Hematopoietic multipotent progenitor cell treated with erythropoietin and hydrocortisone succinate and interleukin-3 and kit ligand, for 17 days (in vitro differentiated cells): ENCODE results near the gene RPGRIP1L.

Source experiments
- DNase-seq: peaks from one replicate; pipeline ENCODE4 v3.0.0-alpha.2; 2015; ENCODE audit warnings: low spot score

RPGRIP1L gene

DNA sequence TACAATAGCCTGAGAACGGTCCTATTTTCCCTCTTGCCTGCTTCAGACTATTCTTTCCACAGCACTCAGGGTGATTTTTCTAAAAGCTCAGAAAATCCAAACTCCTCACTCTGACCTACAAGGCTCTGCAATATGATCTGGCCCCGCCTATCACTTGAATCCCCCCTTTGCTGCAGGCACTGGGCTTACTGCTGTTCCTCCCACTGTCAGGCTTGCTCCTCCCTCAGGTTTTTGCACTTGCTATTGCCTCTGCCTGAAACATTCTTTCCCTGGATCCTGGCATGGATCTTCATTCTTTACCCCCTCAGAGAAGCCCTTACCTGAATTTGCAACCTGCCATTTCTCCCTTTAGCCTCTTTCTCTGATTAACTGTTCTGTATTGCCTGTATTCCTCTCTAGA is 52.3 kb downstream of the RPGRIP1L start:
- DNase-seq, result no peak

DNA sequence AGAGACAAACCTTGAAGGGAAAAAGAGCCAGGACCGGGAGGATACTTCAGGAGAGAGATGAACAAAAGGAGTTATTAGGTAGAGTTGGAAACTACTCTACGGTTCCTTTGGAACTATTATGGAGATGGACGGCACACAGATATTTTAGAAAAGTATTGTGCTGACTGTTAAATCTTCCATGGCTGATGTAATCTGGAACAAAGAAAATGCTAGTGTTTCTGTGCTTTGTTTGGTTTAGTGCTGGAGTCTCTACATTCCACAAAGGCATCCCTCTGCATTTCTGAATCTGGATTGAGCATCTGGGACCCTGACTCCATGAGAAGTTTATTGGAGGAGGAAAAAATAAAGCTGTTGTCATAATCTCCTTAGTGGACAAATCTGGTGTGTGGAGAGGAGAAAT is 57.2 kb downstream of the RPGRIP1L start:
- no peak for DNase-seq

GRCh38 chr16:53643474-53643873 is 60.2 kb downstream of the RPGRIP1L start:
- DNase-seq, result no peak

DNA sequence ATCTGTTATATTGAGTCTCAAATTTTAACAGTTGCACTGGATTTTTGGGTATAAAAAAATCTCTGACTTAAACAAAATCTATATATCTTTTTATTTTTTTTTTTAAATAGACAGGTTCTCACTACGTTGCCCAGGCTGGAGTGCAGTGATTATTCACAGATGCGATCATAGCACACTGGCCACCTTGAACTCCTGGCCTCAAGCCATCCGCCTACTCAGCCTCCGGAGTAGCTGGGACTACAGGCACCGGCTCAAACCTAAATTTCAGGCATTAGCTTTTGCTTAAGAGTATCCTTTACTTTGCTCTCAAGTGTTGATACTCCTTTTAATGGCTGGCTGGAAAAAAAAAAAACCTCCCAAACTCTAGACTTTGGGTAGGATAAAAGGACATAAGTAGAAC is 61.6 kb downstream of the RPGRIP1L start:
- no peak for DNase-seq

GRCh38 chr16:53636978-53637377 is 66.7 kb downstream of the RPGRIP1L start:
- no peak for DNase-seq

DNA sequence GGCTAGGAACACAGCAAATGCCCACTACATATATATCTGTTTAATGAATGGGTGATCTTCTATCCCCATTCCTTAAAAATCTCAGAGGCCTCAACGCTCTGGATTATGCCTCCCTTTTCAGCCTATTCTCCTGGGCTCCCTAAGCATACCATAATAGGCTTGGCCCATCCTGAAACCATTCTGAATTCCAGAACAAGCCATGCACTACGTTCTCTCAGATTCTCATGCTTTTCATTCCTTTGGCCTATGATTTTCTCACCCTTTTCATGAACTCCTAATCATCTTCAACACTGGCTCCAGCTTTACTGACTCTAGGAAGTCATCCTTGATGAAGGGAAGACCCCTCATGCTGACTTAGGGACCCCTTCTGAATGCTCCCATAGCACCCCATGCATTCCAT is 71.1 kb downstream of the RPGRIP1L start:
- DNase-seq, result no peak

DNA sequence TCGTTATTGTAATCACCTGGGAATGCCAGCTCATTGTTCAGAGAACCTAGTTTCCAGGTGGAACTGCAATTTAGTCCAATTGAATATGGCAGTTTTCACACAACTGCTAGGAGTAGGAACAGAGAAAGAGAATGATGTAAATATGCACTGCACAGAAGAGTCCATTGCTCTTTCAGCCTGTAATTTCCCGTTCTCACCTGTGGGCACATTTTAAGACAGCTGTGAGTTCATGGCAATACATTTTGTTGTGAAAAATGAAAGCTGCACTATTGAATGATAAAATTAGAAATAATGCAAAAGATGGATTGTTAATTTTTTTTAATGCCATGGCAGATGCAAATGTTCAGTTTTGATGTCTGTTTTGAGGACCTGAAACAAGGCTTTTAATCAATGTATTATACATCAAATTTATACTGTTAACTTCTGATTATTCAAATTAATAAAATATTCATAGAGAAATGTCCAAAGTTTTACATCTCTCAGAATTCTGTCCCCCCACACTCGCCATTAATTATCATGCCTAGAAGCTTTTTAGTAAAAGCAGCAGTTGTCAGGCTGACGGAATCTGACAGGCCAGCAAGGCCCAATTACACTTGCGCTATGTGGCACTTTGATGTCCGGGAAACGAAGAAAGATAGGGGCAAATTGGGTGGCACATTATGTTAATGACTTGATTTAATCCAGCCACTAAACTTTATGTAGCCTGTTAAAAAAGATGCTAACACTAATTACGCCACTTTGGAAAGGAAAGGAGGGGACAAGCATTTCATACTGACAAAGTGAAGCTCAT is 72.2 kb downstream of the RPGRIP1L start:
- no peak for DNase-seq

DNA sequence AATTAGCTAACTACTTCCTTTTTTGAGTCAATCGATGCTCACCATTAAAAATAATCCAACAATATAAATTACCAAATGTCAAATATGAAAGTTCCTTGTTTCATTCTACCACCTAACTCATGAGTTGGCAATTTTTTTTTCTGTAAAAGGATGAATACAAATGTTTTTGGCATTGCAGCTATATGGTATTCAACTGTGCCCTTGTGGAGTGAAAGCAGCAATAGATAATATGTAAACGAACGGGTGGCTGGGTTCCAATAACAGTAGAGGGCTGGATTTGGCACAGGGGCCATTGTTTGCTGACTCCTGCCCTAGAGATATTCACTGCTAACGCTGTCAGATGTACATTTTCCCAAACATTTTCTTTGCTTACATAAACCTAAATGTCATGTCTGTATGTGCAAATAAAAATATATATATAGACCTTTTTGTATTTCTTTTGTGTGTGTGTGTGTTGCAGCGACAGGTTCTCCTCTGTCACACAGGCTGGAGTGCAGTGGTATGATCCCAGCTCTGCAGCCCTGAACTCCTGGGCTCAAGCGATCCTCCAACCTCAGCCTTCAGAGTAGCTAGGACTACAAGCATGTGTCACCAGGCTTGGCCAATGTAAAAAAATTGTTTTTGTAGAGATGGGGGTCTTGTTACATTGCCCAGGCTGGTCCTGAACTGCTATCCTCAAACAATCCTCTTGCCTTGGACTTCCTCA is 73.9 kb downstream of the RPGRIP1L start:
- DNase-seq, result no peak

GRCh38 chr16:53629151-53629550 is 74.5 kb downstream of the RPGRIP1L start:
- DNase-seq, result no peak

- no peak for DNase-seq
Measured at GRCh38 chr16:53626811-53627210, 76.8 kb downstream of the RPGRIP1L start.

DNA sequence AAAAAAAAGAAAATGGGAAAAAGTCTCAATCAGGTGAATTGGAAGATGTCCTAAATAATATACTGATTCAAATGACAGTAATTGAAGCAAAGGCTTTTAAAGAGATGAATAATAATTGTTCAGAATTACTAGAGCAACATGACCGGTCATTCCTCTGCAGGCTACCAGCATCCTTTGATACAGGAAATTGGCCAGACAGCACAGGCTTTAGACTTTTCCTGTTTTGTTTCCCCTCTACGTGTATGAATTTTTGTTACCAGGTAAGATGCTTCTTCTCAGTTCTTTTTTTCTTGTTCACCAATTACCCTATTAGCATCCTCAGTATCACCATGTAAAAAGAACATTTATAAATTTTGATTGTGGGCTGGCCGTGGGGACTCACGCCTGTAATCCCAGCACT is 77.5 kb downstream of the RPGRIP1L start:
- DNase-seq, result no peak

GRCh38 chr16:53625221-53625620 is 78.4 kb downstream of the RPGRIP1L start:
- no peak for DNase-seq

- no peak for DNase-seq
Measured at GRCh38 chr16:53622315-53622714, 81.3 kb downstream of the RPGRIP1L start.

DNA sequence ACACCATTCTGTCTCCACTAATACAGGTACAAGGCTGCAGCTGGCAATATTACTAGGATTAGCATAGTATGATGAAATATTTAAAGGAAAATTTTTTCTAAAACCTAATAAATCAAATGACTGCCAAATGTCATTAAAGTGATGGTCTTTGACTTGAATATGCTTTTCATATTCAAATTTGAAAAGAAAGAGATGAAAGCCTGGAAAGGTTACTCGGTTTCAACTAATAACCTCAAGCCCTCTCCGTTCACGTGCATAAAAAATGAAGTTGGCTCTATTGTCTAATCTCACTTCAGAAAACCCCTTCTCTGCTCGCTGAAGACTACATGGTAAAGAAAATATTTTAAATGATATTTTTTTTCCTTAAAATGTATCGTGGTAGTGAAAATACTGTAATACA is 83.2 kb downstream of the RPGRIP1L start:
- no peak for DNase-seq

DNA sequence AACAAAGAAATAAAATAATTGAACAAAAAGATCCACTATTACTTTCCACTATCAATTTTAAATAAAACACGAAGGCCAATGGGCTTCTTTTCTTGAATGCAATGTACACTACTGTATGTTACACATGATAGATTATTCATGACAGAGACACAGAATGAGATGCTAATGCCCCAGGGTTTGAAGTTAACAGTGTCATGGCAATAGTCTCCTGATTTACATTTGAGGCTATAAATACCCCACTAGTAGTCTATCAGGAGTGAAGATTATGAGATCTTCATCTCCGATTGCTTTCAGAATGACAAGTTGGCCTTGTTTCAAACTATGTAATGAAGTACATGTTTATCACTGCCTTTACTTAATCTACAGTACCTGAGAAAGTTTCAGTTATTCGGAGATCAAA is 84.4 kb downstream of the RPGRIP1L start:
- no peak for DNase-seq

GRCh38 chr16:53614346-53614745 is 89.3 kb downstream of the RPGRIP1L start:
- DNase-seq, result no peak

GRCh38 chr16:53612003-53612402 is 91.7 kb downstream of the RPGRIP1L start:
- no peak for DNase-seq

- no peak for DNase-seq
Measured at GRCh38 chr16:53611179-53611696, 92.4 kb downstream of the RPGRIP1L start.

- DNase-seq, result no peak
Measured at GRCh38 chr16:53609536-53609935, 94.1 kb downstream of the RPGRIP1L start.

DNA sequence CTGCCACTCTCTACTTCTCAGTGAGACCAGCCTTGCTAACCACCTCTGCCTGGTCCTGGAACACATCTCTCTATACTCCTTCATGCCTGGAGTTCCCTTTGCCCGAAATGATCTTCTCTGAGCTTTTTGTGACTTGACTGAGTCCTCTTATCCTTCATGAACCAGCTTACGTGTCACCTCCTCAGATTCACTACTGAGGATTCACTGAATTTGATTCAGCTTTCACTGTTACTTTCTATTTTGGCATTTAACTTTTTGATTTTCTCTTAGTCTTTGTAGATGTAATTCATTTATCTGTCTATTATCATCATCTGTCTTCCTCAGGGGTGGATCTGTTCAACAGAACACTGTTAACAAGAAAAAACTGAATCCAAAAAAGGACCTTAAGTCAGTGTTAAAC is 95.6 kb downstream of the RPGRIP1L start:
- DNase-seq, result no peak

GRCh38 chr16:53605831-53606400 is 97.7 kb downstream of the RPGRIP1L start:
- no peak for DNase-seq

GRCh38 chr16:53605356-53605755 is 98.3 kb downstream of the RPGRIP1L start:
- no peak for DNase-seq

DNA sequence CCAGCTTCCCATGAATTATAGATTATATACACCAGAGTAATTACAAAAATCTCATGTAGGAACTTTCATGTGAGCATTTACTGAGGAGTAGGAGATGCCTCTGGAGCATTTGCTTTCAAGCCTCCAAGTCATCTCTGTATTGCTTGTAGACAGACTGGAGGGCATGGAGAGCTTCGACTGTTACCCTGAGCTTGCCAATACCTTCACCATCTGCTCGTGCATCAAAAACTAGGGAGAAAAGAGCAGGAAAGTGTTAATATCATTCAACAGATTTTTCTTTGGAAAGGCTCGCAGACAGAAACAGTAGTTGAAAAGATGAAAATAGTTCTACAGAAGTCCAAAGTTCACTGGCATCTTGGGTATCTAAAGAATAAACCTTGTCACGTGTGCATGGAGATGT is 101.7 kb downstream of the RPGRIP1L start:
- no peak for DNase-seq
